HFF-Myc (cell line): ENCODE results near the gene SLC7A6OS.

Source experiments
- DNase-seq: peaks from one replicate; pipeline ENCODE4 v3.0.0-alpha.2; 2011; ENCODE audit warnings: low read depth; ENCODE audit errors: extremely low read depth
- H3K4me3 ChIP-seq: replicated peaks from 2 replicates; pipeline ENCODE4 v1.5.1; 2011; ENCODE audit warnings: low read depth, mild to moderate bottlenecking, control low read depth, low read length
- CTCF ChIP-seq: IDR thresholded peaks from 2 replicates; pipeline ENCODE4 v1.5.1; 2012; ENCODE audit warnings: mild to moderate bottlenecking, low read depth, low read length, control low read depth; ENCODE audit errors: missing control alignments

SLC7A6OS gene

GRCh38 chr16:68257906-68258800, 52.6 kb downstream of the SLC7A6OS start:
- DNase-seq: no peak
- H3K4me3 ChIP-seq: no peak overlapping the region
- no peak for TF ChIP-seq CTCF

- DNase-seq: no peak
- no peak overlapping the region for H3K4me3 ChIP-seq
- TF ChIP-seq CTCF: no peak
Measured at GRCh38 chr16:68257251-68257905, 53.4 kb downstream of the SLC7A6OS start.

GRCh38 chr16:68255712-68256111, 55.0 kb downstream of the SLC7A6OS start:
- no peak overlapping the region for H3K4me3 ChIP-seq
- TF ChIP-seq CTCF: no peak
- no peak for DNase-seq

- TF ChIP-seq CTCF: no peak
- no peak overlapping the region for H3K4me3 ChIP-seq
- DNase-seq: no peak
Measured at GRCh38 chr16:68253721-68254120, 57.0 kb downstream of the SLC7A6OS start.

GRCh38 chr16:68252383-68252782, 58.4 kb downstream of the SLC7A6OS start:
- DNase-seq: no peak
- TF ChIP-seq CTCF: no peak
- no peak overlapping the region for H3K4me3 ChIP-seq

- no peak for TF ChIP-seq CTCF
- H3K4me3 ChIP-seq: no peak overlapping the region
- DNase-seq: no peak
Measured at GRCh38 chr16:68251832-68252231, 58.9 kb downstream of the SLC7A6OS start.
